Fibroblast of peridontal ligament (primary cell): Measurements from ENCODE around the gene RNF207.
"Not testable (repeated sequence)": the region's sequence is repeated elsewhere in the genome, so short reads cannot be mapped to it uniquely, and the experiment has no call there.

Source experiments
- DNase-seq: peaks from one replicate; pipeline ENCODE4 v3.0.0-alpha.2; 2010; ENCODE audit errors: extremely low read depth

RNF207 gene

DNA sequence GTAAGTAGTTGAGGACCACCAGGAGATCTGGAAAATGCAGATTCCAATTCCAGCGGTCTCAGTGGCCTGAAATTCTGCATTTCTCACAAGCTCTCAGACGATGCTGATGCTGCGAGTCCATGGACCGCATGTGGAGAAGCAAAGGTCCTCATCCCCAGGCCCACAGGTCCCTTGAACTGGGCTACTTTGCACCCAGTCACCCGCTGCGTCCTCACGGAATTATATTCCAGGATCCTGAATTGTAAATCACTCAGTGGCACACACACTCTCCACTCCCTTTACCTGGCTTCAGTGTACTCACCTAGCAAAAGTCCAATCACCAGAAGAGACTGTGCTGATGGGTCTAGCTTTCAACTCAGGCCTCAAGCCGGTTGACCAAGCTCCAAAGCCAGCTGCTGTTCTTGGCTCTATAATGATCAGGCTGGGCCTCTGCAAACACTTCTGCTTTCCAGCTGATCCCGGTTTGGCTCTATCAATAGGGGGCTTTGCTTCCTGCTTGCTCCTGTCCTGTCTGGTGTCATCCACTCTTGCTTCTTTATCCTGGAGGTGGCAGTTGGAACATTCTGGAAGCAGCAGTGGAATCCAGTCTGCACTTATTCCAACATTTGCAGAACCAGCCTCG lies 5.6 kb upstream of the RNF207 start:
- DNase-seq, result no peak

DNA sequence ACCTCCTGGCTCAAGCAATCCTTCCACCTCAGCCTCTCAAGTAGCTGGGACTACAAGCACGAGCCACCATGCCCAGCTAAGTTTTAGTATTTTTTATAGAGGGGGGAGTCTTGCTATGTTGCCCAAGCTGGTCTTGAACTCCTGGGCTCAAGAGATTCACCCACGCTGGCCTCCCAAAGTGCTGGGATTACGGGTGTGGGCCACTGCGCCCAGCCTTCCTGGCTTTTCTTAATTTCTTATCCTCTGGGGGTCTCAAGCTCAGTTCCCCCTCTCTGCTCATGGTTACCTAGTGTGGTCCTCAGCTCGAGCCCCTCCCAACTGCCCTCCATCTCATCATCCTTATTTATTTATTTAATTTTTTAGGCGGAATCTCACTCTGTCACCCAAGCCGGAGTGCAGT lies 3.7 kb upstream of the RNF207 start:
- DNase-seq, result no peak

DNA sequence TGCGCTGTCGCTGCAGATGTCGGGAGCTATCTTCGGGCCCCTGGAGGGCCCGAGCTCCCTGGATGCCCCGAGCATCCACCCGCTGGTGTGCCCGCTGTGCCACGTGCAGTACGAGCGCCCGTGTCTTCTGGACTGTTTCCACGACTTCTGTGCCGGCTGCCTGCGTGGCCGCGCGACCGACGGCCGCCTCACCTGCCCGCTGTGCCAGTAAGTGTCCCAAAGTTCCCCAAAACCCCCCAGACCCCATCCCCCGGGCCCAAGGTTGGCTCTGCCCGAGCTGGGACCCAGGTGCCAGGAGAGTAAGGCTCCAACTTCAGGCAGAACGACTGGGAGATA lies 569 bp downstream of the RNF207 start:
- DNase-seq, result no peak

DNA sequence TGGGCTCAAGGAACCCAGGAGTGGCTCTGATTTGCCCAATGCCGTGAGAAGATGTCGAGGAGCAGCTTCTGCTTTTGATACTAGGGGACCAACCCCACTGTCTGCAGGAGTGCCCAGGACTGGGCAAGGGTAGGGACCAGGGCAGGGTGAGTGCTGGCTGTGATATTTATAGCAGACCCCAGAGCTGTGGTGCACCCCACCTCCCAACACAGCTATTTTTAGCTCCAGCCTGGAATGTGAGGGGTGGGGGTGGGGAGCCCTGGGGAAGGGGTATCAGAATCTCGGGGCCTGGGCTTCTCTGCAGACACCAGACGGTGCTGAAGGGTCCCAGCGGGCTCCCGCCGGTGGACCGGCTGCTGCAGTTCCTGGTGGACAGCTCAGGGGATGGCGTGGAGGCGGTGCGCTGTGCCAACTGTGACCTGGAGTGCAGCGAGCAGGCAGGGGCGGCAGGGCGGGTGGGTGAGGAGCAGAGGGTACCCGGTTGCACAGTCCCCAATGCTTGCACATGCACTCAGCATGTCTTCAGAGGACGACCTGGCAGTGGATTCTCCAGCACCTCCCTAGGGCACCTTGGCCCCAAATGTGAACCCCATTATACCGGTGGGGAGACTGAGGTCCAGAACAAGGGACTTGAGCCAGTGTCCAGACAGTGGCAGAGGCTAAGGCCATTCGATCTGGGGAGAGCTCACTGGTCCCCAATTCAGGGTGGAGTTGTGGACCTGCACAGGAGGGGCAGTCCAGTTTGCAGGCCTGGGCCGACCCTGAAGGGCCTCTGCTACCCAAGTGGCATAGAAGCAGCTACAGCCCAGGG lies 1.4 kb downstream of the RNF207 start:
- no peak for DNase-seq

DNA sequence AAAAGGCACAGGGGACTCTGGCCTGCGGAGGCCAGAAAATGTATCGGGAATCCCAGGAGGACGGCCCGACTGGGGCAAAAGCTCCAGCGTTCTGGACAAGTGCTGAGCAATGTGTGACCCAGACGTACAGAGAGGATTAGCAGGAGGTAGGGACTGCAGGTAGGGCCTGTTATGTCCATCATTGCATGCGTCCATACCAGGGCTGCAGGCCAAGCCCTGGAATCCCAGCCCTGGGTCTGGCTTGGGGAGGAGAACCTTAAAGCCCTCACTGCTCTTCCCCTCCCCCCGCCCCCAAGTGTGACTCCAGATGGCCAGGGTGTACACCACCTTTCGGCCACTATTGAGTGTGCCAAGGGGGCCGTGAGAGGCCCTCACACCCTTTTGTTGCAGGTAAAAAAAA lies 2.0 kb downstream of the RNF207 start:
- DNase-seq, result no peak

DNA sequence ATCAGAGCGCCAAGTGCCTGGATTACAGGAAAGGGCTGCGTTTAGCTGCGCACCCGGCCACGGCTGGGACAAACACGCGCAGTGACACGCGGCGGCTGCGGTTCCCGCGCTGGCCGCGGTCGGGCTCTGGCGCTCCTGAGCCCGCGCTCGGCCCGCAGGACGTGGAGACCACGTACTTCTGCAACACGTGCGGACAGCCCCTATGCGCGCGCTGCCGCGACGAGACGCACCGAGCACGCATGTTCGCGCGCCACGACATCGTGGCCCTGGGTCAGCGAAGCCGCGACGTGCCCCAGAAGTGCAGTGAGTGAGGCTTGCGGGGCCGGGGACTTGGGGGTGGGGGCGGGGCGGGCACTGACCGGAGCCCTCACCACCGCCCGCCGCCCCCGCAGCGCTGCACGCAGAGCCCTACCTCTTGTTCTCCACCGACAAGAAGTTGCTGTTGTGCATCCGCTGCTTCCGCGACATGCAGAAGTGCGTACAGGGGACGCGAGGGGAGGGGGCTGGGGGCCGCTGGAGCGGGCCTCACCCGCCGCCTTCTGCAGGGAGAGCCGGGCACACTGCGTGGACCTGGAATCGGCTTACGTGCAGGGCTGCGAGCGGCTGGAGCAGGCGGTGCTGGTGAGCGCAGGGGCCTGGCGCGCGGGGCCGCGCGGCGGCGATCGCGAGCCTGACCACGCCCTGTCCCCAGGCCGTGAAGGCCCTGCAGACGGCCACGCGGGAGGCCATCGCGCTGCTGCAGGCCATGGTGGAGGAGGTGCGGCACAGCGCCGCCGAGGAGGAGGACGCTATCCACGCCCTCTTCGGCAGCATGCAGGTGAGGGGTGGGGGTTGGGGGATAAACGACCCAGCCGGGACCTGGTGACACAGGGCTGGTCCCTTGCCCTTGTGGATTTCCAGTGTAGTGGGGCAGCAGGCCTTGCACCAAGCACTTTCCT lies 3.1 kb downstream of the RNF207 start:
- no peak for DNase-seq

DNA sequence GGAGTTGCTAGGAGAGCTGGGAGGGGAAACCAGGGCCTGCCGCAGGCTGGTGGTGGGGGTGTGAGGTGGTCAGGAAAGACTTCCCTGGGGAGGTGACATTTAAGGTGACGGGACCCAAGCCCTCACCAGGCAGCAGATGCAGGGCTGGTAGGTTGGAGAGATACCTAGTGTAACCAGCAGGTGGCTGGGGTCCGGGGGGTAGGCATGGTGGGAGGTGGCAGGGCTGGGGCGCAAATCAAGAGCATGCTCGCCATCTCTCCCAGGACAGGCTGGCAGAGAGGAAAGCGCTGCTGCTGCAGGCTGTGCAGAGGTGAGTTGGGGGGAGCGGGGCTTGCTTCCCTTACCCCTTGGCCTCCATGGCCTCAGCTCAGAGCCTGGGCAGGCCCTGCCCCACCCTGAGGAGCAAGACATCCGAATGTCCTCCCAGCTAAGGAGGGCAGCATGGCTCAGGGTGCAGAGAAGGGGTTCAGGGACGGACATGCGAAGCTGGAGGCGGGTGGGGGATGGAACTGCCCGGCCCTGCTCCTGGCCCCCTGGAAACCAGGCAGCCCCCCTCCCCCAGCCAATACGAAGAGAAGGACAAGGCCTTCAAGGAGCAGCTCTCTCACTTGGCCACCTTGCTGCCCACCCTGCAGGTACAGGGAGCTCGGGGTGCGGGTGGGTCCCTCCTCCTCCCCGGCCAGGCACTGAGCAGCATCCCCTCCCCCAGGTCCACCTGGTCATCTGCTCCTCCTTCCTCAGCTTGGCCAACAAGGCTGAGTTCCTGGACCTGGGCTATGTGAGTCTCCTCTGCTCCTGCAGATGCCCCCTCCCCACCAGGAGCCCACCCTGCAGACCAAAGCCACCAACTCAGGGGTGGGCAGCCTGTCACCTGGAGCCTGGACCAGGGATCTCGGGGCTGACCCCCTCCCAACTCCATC lies 4.0 kb downstream of the RNF207 start:
- DNase-seq, result no peak

DNA sequence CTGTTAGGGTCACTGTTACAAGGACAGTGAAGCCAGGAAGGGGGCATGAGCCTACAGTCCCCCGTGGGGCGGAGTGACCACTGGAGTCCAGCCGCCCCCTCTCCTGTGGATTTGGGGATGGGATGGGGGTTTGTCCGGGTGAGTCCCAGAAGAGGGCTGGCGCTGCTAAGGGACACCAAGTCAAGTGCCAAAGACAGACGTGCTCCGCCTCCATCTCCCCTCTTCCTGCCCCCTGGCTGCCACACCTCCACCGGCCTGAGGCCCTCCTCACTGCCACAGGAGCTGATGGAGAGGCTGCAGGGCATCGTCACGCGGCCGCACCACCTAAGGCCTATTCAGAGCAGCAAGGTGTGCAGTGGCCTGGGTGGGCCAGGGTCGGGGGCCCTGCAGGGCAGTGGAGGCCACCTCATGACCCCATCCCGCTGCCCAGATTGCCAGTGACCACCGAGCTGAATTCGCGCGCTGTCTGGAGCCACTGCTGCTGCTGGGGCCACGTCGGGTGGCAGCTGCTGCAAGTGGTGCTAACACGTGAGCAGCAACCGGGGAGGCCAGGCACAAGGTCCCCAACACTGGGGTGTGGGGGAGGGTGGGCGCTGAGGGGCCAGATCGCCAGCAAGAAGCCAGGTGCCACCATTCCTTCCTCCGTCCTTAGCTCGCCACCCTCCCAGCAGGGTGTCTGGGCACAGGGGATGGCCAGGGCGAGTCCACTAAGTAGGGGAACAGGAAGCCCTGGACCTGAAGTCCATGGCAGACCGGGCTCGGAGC lies 4.9 kb downstream of the RNF207 start:
- no peak for DNase-seq

DNA sequence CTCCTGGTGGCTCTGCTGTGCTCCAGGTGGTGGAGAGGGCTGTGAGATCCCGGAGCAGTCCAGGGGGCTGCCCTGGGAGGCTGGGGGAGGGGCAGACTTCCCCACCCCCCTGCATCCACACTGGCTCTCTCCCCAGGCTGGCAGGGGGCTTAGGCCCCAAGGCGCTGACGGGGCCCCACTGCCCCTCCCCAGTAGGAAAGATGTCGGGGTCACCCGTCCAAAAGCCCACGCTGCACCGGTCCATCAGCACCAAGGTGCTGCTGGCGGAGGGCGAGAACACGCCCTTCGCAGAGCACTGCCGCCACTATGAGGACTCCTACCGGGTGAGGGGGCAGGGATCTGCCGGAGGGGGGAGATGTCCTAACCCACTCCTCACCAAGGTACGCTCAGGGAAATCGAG lies 5.8 kb downstream of the RNF207 start:
- DNase-seq, result no peak

DNA sequence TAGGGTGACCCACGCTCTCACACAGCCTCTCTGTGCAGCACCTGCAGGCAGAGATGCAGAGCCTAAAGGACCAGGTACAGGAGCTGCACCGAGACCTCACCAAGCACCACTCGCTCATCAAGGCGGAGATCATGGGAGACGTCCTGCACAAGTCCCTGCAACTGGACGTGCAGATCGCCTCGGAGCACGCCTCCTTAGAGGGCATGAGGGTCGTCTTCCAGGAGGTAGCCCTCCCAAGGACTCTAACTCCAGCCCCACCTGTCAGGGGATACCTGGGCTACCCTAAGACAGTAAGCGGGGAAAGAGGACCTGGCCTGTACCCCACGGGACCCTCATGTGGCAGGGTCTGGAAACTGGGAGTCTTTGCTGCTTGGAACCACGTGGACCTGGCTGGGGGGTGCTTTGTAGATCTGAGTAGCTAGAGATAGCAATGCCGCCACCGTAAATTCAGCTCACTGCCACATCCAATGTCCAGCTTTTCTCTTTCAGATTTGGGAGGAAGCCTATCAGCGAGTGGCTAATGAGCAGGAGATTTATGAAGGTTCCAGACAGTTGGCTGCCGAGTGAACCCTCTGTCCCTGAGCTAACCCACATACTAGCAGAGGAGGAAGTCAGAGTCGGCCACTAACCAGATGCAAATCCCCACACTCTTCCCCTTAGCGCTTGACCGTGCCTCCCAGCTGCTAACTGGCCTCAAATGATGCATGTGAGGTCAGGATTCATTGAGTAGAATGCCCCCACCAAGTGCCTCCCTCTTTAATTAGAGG lies 6.5 kb downstream of the RNF207 start:
- DNase-seq, result no peak

DNA sequence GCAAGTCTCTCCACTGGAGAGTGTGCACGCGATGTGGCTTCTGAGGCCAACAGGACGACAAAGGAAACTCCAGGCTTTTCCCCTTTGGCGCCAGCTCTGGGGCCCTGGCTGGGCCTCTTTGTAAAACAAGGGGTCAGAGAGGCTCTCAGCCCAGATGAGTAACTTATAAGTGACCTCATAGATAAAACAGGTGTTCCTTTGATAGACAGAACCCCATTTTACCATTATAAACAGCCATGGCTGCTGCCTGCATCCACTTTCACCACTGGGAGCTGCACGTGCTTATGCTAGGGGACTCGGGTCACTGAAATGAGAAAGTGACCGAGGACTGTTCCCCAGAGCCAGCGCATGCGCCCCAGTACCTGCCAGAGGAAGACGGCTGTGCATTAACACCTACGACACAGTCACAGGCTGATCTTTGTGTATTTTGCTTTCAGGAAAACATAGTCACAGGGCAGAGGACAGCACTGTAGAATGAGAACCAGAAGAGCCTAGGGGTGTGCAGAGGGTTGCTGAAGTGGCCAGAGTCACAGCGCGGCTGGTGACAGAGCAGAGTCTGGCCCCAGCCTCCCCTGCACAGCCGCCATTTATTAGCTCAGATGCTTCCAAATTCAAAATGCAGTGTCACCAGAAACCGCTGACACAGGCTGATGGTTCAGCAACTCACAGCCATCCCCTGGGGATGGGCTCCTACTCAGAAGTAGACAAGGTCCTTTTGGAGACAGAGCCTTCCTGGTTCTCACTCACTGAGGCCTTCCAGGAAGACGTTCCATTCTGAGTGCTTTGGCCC lies 12.7 kb downstream of the RNF207 start:
- DNase-seq, result no peak

DNA sequence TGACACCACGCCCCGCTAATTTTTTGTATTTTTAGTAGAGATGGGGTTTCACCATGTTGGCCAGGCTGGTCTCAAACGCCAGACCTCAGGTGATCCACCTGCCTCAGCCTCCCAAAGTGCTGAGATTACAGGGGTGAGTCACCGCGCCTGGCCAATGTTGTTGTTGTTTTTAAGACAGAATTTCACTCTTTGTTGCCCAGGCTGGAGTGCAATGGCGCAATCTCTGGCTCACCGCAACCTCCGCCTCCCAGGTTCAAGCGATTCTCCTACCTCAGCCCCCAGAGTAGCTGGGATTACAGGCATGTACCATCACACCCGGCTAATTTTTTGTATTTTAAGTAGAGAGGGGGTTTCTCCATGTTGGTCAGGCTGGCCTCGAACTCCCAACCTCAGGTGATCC lies 13.7 kb downstream of the RNF207 start:
- not testable (repeated sequence) for DNase-seq

DNA sequence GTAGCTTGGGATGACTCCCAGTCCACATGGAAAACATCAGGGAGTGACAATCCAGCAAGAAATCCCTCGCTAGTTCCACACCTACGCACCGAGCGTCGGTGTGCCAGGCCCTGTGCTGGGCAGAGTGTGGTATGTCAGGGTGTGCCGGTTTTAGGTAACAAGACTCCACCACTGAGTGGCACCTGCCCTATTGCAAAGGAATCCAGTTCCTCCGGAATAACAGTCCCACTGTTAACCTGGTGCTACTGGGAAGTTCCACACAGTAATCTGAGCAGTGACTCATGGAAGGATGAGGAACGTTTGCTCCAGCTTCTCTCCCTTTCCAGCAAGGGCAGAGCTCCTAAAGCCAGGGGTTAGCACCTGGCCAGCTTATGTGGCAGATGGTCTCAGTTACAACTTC lies 14.3 kb downstream of the RNF207 start:
- DNase-seq, result no peak

DNA sequence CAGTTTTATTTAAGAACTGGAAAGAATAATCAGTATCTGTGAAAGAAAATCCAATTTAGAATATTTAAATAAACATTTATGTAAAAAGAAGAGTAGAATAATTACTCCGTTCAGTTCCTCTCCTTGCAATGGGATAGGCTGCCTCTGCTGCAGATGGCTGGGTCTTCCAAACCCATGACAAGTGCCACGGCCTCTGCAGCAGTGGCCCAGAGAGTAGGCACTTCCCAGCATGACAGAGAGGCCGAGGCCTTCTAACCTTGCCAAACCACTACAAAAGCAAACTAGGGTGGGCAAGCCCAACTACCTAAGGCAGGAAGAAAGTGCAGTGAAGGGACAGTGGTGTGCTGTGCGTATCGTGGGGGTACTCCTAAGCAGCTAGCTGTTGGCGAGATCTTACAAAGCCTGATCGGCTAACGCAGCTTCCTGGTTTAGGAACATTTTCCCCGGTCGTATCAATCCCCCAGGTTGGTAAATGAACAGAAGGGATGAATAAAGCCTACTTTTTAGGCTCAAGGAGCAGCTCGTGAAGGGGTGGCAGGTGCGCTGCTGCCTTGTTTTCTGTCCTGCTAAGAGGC lies 15.4 kb downstream of the RNF207 start:
- no peak for DNase-seq

DNA sequence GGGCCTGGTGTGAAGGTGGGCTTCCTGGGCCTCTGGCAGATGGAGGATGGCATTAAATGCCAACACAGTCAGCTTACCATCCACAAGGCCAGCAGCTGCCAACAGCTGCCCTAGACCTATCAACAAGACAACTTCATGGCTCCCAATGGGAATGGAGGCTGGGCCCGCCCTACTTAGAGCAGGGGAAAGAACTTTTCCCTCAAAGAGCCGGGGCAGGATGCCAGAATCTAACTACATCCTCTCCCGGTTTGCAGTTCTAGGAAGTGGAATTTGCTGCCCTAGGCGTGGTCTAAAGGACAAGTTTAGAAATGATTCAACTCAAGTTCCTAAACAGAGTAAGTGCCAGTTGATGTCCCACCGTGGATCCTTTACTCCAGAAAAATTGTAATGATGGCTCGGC lies 16.7 kb downstream of the RNF207 start:
- DNase-seq, result peak; percentile 74

DNA sequence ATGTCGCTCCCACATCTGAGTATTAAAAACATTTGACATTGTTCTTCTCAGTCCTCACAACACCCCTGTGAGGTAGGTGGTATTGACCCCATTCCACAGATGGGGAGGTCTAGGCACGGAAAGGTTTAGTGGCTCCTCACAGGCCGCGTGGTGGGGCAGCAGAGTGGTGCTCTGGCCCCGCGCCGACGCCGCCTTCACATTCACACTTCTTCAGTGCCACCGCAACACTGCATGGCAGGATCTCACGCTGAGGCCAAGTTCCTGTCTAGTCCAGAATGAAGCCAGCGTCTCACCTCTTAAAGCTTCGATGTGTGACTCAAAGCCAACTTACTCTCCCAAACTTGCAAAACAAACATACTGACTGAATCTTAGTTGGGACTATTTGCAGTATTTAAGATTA lies 17.7 kb downstream of the RNF207 start:
- DNase-seq, result no peak

DNA sequence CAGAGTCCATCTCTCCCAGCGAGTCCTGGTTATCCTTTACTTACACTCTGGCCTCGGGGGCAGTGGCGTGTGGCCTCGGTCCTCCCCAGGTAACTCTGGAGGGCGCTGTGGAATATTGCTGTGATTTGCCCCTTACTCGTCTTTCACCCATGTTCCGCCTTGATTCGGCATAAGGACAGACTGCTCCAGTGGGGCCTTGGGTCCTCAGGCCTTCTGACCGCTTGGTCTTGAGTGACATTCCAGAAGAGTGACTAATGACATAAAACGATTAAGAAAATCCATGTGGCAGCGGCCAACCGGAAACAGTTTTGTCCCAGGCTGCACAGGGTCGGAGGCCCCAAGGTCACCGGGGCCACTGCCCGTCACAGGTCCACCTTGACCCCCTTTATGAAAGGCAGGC lies 18.8 kb downstream of the RNF207 start:
- no peak for DNase-seq

DNA sequence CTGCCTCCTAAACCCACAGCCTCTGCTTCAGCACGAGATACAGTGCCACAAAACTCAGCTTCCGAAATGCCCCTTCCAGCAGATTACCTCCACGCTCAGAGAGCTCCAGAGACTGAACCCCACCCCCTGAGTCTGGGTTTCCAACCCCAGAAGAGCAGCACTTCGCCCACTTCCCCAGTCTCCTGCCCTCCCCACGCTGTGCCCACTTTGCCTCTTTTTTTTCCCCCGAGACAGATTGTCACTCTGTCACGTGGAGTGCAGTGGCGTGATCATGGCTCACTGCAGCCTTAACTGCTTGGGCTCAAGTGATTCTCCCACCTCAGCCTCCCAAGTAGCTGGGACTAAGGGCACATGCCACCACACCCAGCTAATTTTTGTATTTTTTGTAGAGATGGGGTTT lies 19.7 kb downstream of the RNF207 start:
- DNase-seq, result no peak

DNA sequence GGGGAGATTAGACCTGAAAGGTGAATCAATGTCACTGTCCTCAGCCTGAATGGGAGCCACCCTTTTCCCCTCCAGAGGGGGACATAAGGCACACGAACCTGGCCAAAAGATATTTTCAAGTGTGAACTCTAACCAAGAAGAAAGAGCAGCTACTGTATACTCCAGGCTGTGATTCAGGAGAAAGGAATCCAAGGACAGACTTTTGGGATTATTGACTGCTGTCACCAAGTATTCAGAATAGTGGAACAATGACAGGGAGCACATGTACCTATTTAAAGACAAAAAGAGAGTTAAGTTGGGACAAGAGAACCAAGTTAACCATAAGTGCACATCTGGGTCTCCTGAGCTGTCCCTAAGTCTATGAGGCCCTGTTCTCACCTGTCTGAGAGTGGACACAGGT lies 27.5 kb downstream of the RNF207 start:
- no peak for DNase-seq
